Umbilical cord (tissue), 2 donors: ENCODE results near the gene ARHGAP26. TPM values are rescaled to one million over a fixed set of nuclear protein-coding genes. Genes with fewer than 3 reads are reported as not detected.

Experiments
- DNase-seq: peaks from one replicate; pipeline ENCODE4 v3.0.0-alpha.2; 2015; ENCODE audit warnings: low spot score
- total RNA-seq: library from RNA; depleted of rRNA; stranded (reverse); fragments of >200 nt; gene quantifications from one replicate; pipeline ENCODE4 v1.2.3, GENCODE V29; 2014; ENCODE audit warnings: low replicate concordance; ENCODE audit not compliant: insufficient read depth

Gene ARHGAP26
- total RNA-seq, 1 donor from 2014 or later, result 17.3 TPM

GRCh38 chr5:143011585-143011984 is 241.4 kb downstream of the ARHGAP26 start:
- DNase-seq, result no peak

DNA sequence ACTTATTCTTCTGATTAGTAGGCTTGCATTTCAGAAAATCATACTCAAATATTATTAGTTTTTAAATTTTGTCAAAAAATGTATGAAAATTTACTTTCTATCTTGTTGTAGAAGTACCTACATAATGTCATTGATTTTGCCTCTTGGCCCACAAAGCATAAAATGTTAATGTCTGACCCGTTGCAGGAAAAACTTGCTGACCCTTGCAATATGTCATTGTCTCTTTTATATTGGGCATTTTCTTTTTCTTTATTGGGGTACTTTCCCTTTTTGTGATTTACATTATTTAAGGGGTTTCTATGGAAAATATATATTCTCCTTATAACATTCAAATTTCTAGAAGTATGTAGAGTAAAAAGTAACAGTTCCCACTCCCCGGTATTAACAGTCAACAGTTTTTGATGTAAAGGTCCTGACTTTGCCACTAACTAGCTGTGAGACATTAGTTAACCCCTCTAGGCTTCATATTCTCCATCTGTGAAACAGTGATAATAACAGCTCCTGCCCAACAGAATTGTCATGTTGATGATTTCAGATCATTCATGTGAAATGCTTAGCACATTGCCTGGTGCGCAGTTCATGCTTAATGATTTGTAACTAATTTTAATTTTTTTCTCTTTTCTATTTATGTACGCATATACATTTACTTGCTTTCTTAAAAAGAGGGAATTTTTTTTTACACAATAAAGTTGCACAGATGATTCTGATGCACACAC is 243.2 kb downstream of the ARHGAP26 start:
- no peak for DNase-seq

DNA sequence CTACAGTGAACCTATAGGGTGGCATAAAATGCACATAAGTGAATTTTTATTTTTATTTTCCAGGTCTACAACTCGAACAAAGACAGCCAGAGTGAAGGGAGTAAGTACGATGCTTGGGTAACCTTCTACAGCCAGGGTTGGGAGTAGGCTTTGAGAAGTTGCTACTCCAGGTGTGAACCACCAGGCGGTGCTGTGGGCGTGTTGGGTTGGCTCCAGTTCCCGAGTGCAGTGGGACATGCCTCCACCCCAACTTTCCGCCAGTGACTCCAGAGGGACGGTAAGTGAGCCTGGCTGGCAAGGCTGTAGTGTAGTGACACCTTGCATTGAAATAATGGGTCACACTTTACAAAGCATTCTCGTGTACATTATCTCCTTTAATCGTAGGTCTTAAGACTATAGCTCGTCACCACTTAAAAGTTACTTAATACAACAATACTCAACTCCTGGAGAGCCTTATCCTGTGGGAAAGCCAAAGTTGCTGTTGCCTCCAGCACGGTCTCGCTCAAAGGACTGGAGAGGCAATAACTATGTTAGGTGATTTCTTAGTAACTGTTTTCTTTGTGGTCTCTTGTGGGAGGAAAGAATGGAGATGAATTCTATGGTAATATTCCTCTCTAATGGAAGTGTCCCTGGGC is 244.0 kb downstream of the ARHGAP26 start:
- no peak for DNase-seq

GRCh38 chr5:143016777-143017516 is 246.8 kb downstream of the ARHGAP26 start:
- peak; percentile 73 for DNase-seq

DNA sequence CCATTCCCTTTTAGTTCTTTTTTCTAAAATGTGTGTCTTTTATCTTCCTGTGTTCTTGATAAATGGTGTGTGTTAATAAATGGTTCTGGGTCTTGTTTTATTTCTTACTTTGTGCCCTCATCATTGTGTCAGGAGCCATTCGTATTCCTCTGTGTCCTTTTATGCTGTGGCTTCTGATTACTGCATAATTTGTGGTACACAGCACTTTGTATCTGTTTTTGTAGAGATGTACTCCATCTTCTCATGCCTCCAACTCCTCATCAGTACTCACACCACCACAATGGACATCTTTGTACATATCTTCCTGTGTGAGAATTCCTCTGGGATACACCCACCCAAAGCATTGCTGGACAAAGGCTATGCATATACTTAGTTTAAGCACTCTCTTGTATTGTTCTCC is 247.4 kb downstream of the ARHGAP26 start:
- no peak for DNase-seq

DNA sequence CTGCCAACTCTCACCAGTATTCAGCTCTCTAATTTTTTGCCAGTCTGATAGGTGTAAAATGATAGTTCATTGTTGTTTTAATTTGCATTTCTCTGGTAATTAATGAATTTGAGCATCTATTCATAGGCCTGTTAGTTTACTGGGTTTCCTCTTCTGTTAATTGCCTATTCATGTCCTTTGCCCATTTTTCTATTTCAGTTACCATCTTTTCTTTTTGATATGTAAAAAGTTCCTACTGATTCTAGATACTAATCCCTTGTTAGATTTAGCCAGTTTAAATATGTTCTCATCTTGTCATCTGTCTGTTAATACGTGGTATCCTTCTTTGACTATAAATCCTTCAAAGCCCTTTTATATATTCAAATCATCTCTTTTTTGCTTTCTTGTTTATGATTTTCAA is 247.8 kb downstream of the ARHGAP26 start:
- no peak for DNase-seq

GRCh38 chr5:143019157-143019556 is 249.0 kb downstream of the ARHGAP26 start:
- no peak for DNase-seq

DNA sequence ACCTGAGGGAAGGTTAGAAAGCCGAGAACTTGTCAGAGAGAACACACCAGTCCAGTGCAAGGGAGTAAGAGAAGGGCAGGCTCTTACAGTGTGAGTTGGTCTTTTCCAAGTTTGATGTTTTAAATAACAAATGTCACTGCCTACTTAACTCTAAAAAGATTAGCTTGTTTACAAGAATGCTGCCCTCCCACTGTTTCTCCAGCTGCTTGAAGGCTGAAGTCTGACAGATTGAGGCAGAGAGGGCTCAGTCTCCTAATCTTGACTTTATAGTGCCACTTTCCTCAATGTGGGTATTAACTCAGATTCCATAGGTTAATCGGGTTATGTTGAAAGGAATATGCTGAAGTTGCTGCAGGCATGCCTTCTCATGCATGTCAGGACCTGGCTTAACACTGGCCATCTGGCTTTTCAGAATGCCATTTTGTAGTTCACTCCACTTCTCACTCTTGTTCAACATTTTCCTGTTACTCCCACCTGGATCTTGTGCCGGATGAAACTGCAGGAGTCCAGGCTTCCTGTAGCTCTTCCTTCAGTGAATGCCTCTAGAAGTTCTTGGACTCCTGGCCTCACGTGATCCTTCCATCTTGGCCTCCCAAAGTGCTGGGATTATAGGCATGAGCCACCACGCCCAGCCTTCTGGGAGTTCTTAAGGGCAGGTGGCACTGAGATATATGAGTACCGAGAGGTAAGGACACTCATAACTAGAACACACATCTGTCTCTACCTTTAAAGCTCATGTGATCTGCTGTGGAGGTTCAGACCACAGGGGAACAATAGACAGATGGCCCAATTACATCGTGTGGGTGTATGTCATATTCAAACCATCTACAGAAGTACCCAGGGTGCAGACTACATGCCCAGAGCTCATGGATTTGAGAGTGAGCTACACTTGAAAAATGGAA is 249.7 kb downstream of the ARHGAP26 start:
- no peak for DNase-seq

DNA sequence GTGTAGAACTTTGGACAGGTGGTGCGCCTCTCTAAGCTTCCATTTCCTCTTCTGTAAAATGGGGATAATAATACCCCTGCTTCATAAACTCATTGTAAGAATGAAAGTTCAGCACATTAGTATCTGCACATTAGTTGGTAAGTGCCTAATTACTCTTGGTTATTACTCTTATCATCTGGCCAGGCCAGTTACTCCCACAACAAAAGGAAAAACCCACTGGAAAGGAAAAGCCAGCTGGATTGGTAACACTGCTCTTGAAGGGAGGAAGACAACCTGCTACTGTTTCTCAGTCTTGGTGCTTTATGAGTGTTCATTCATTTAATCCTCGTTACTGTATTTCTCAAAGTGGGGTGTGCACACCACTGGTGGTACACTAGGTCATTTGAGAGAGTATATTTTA is 251.4 kb downstream of the ARHGAP26 start:
- DNase-seq, result no peak

- peak; percentile 46 for DNase-seq
Observed at GRCh38 chr5:143023411-143024096, 253.4 kb downstream of the ARHGAP26 start.

GRCh38 chr5:143024228-143024920 is 254.2 kb downstream of the ARHGAP26 start:
- no peak for DNase-seq

DNA sequence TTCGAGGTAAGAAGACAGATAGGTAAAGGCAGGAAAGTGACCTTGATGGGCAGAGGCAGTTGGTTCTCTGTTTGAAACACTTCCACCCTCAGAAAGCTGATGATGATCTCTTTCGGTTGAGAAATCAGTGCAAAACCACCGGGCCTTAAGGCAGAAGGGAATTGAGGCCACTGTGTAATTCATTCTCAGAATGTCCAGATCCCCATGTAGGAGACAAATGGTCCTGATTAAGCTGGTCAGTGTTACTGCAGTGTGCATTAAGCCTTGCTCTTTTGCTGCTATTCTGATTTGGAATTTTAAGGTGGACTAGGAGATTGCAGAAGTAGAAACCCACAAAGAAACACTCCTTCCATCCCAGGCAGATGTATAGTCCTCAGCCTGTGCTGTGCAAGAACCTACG is 255.2 kb downstream of the ARHGAP26 start:
- DNase-seq, result peak; percentile 55

- DNase-seq, result peak; percentile 18
Observed at GRCh38 chr5:143025971-143026370, 255.8 kb downstream of the ARHGAP26 start.

GRCh38 chr5:143026380-143026779 is 256.2 kb downstream of the ARHGAP26 start:
- DNase-seq, result no peak

DNA sequence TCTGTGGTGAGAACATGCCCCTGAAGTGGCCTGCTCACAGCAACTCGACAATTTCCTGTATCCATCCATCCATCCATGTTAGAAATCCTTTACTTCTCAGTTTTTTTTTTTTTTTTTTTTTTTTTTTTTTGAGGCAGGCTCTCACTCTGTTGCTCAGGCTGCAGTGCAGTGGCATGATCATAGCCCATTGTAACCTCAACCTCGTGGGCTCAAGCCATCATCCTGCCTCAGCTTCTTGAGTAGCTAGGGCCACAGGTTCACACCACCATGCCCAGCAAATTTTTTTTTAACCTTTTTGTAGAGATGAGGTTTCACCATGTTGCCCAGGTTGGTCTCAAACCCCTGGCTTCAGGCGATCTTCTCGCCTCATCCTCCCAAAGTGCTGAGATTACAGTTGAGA is 259.1 kb downstream of the ARHGAP26 start:
- DNase-seq, result no peak

DNA sequence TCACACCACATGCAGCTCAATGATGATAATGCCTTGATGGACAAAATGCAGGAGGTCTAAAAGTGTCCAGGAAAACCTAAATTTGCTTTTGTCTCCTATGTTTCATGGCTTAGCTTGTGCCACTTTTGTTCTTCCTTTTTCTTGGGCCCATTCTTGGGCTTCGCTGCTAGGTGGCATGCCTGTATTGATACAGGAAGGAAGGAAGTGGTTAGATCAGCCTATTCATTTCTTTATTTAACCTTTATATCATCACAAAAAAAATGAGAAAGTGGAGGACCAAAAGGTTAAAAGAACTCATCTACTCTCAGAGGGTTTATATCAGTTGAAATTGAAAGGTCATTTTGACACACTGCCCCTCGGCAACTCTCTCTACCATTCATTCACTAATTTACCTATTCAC is 260.2 kb downstream of the ARHGAP26 start:
- no peak for DNase-seq

DNA sequence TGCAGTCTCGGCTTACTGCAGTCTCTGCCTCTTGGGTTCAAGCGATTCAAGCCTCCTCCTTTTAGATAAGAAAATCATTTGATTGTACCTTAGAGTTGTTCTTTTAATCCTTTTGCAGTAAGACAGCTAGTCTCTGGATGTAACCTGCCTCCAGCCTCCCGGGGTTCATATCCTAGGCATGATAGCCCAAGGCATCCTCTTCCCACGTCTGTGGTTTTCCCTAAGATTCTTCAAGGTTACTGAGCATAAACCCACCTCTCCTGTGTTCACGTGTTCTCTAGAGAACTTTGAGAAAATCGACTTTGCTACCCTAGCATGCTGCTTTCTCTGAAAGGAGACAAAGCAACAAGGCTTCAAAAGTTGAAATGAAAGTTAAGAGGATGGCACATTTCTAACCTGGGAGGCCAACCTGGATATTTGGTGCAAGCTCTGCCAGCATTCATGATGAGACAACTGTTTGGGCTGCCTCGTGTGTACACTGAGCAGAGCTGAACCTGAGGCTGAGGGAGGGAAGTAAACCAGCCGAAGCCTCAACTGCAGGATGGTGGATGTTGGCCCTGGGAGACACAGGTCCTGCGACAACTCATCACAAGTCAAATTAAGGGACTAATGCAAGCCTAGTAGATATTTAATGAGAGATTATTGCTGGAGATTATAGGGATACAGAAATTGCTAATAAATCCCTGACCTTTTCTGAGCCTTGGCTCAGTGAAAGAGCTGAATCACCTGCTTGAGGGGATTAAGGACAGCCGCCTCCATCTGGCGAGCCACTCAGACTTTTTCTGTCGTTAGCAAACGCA is 261.8 kb downstream of the ARHGAP26 start:
- no peak for DNase-seq

DNA sequence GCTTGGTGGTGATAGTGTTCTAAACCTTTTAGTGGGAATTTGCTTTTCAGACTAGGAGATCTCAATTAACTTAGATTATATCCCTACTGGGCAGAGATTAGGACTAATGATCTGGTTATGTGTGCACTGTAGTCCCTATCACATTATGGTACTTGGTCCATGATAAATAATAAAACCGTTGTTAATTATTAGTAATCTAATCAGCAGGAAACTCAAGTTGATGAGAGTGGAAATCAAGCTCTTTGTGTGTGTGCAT is 262.3 kb downstream of the ARHGAP26 start:
- DNase-seq, result no peak

DNA sequence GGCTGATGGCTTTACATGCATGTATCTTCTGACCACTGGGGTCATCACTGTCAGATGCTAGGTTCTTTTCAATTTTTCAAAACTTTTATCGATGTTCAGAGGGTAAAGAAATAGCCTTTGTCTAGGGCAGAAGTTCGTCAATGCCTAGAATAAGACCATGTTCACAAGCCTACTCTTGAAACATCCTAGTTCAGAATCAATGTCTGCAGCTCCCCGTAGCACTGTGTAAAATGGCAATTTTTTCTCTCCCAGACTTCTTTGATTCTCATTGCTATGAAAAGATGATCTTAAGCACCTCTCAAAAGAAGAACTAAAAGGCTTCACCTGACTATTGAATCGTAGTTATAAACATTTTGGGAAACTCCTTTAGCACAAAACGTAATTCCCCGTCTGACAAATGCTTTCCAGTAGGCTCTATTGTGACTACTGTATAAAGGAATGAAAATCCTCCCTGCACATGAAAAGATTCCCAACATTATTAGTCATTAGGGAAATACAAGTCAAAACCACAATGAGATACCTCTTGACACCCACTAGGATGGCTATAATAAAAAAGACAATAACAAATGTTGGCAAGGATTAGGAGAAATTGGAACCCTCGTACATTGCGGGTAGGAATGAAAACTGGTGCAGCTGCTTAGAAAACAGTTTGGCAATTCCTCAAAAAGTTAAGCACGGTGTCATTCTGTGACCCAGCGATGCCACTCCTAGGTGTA is 263.5 kb downstream of the ARHGAP26 start:
- peak; percentile 24 for DNase-seq
